Mesendoderm (in vitro differentiated cells): ENCODE results near the gene OR52M1.
A peak's percentile ranks its signal among the peaks of the same experiment; 100 is the strongest.

Experiments used
- DNase-seq: peaks from one replicate; pipeline ENCODE4 v3.0.0; 2013
- H2AK5ac ChIP-seq: 2 replicates; pipeline ENCODE4 v1.6.1; 2013; ENCODE audit warnings: low read length, inconsistent platforms
- H2BK120ac ChIP-seq: 2 replicates; pipeline ENCODE4 v1.6.1; 2013; ENCODE audit warnings: low read depth, mild to moderate bottlenecking, low read length, moderate library complexity, mixed read lengths
- H2BK15ac ChIP-seq: replicated peaks from 2 replicates; pipeline ENCODE4 v1.6.1; 2013; ENCODE audit warnings: low read depth, mild to moderate bottlenecking, moderate library complexity
- H2BK5ac ChIP-seq: 2 replicates; pipeline ENCODE4 v1.6.1; 2013; ENCODE audit warnings: low read length, inconsistent platforms
- H3K18ac ChIP-seq: 2 replicates; pipeline ENCODE4 v1.6.1; 2013; ENCODE audit warnings: mild to moderate bottlenecking, low read length, mixed read lengths
- H3K23ac ChIP-seq: one replicate; pipeline ENCODE4 v1.6.1; 2013; ENCODE audit warnings: low read length
- H3K27ac ChIP-seq: 2 replicates; pipeline ENCODE4 v1.5.1; 2013; ENCODE audit warnings: low read depth, mild to moderate bottlenecking, inconsistent platforms, low read length, moderate library complexity
- H3K27me3 ChIP-seq: 2 replicates; pipeline ENCODE4 v1.6.1; 2013; ENCODE audit warnings: low read length, control low read depth, mild to moderate bottlenecking, inconsistent platforms; ENCODE audit not compliant: insufficient read depth, poor library complexity
- H3K36me3 ChIP-seq: 2 replicates; pipeline ENCODE4 v1.6.1; 2013; ENCODE audit warnings: low read length, inconsistent platforms; ENCODE audit not compliant: control insufficient read depth, insufficient read depth
- H3K4ac ChIP-seq: one replicate; pipeline ENCODE4 v1.6.1; 2013; ENCODE audit warnings: low read depth, mild to moderate bottlenecking, low read length, moderate library complexity
- H3K4me1 ChIP-seq: 2 replicates; pipeline ENCODE4 v1.6.1; 2013; ENCODE audit warnings: low read depth, low read length, inconsistent platforms; ENCODE audit not compliant: control insufficient read depth
- H3K4me2 ChIP-seq: 2 replicates; pipeline ENCODE4 v1.6.1; 2013; ENCODE audit warnings: low read length
- H3K4me3 ChIP-seq: 2 replicates; pipeline ENCODE4 v1.5.1; 2013; ENCODE audit warnings: mild to moderate bottlenecking, low read length
- H3K56ac ChIP-seq: one replicate; pipeline ENCODE4 v1.6.1; 2013; ENCODE audit warnings: low read length
- H3K79me1 ChIP-seq: 2 replicates; pipeline ENCODE4 v1.6.1; 2013; ENCODE audit warnings: low read length, inconsistent platforms
- H3K79me2 ChIP-seq: 2 replicates; pipeline ENCODE4 v1.6.1; 2013; ENCODE audit warnings: mild to moderate bottlenecking, low read length; ENCODE audit not compliant: control insufficient read depth, insufficient read depth
- H3K9ac ChIP-seq: 2 replicates; pipeline ENCODE4 v1.6.1; 2013; ENCODE audit warnings: low read length, inconsistent platforms
- H4K5ac ChIP-seq: one replicate; pipeline ENCODE4 v1.6.1; 2013; ENCODE audit warnings: low read length
- H4K8ac ChIP-seq: one replicate; pipeline ENCODE4 v1.6.1; 2013; ENCODE audit warnings: low read depth, mild to moderate bottlenecking, control low read depth, low read length, moderate library complexity
- WGBS: extraction: QIAGEN DNeasy Blood & Tissue Kit; methylation state at CpG from one replicate; pipeline ENCODE4 v1.1.7; 2013; ENCODE audit warnings: low lambda C conversion rate, missing lambda C conversion rate; ENCODE audit not compliant: insufficient coverage; ENCODE audit errors: extremely low coverage; 5-methylcytosine and 5-hydroxymethylcytosine counted together

Gene OR52M1

GRCh38 chr11:4551346-4551979, 6.5 kb downstream of the OR52M1 start:
- Histone ChIP-seq H3K36me3 (no peaks in the 10 kb centered on the region), H3K27ac (no peak overlapping the region), H3K79me1 (no peaks in the 10 kb centered on the region), H3K27me3 (no peaks in the 10 kb centered on the region), H4K8ac (no peak overlapping the region), H4K5ac (no peak overlapping the region), H2AK5ac (no peak overlapping the region), H3K18ac (no peak overlapping the region), H3K9ac (no peak overlapping the region), H3K23ac (no peak overlapping the region), H2BK120ac (no peak overlapping the region), H3K79me2 (no peaks in the 10 kb centered on the region), H2BK15ac (no peak overlapping the region), H3K4me2 (no peak overlapping the region), H3K4me3 (no peak overlapping the region), H3K56ac (no peak overlapping the region), H2BK5ac (no peak overlapping the region), H3K4ac (no peak overlapping the region), H3K4me1 (no peaks in the 10 kb centered on the region)
- DNase-seq = peak; percentile 45
- WGBS = no CpG with 5 or more reads among the region's 8 CpGs

- no peaks in the 10 kb centered on the region for H3K79me2 ChIP-seq
- no peak overlapping the region for H4K5ac ChIP-seq
- H3K4me2 ChIP-seq = no peak overlapping the region
- no peaks in the 10 kb centered on the region for H3K36me3 ChIP-seq
- H3K23ac ChIP-seq = no peak overlapping the region
- H2BK15ac ChIP-seq = no peak overlapping the region
- peak; percentile 22 for DNase-seq
- no peaks in the 10 kb centered on the region for H3K27me3 ChIP-seq
- no peak overlapping the region for H3K9ac ChIP-seq
- H3K4me3 ChIP-seq = no peak overlapping the region
- no peaks in the 10 kb centered on the region for H3K79me1 ChIP-seq
- no peak overlapping the region for H2BK120ac ChIP-seq
- no peak overlapping the region for H3K56ac ChIP-seq
- no peak overlapping the region for H3K18ac ChIP-seq
- H3K27ac ChIP-seq = no peak overlapping the region
- H3K4me1 ChIP-seq = peaks cover 2% of the 10 kb centered on the region
- no peak overlapping the region for H3K4ac ChIP-seq
- no CpG with 5 or more reads among the region's 8 CpGs for WGBS
- H2BK5ac ChIP-seq = no peak overlapping the region
- H4K8ac ChIP-seq = no peak overlapping the region
- no peak overlapping the region for H2AK5ac ChIP-seq
Observed at GRCh38 chr11:4559527-4560440, 14.8 kb downstream of the OR52M1 start.

GRCh38 chr11:4560467-4560866, 15.5 kb downstream of the OR52M1 start:
- Histone ChIP-seq H2BK5ac (no peak overlapping the region), H3K56ac (no peak overlapping the region), H3K27me3 (no peaks in the 10 kb centered on the region), H3K36me3 (no peaks in the 10 kb centered on the region), H3K79me1 (no peaks in the 10 kb centered on the region), H2BK120ac (no peak overlapping the region), H3K4me2 (no peak overlapping the region), H3K4me3 (no peak overlapping the region), H3K18ac (no peak overlapping the region), H3K9ac (no peak overlapping the region), H3K27ac (no peak overlapping the region), H3K4ac (no peak overlapping the region), H2BK15ac (no peak overlapping the region), H2AK5ac (no peak overlapping the region), H3K23ac (no peak overlapping the region), H3K4me1 (peaks cover 2% of the 10 kb centered on the region), H4K5ac (no peak overlapping the region), H4K8ac (no peak overlapping the region), H3K79me2 (no peaks in the 10 kb centered on the region)
- no CpG with 5 or more reads among the region's 1 CpG for WGBS
- peak; percentile 17 for DNase-seq

DNA sequence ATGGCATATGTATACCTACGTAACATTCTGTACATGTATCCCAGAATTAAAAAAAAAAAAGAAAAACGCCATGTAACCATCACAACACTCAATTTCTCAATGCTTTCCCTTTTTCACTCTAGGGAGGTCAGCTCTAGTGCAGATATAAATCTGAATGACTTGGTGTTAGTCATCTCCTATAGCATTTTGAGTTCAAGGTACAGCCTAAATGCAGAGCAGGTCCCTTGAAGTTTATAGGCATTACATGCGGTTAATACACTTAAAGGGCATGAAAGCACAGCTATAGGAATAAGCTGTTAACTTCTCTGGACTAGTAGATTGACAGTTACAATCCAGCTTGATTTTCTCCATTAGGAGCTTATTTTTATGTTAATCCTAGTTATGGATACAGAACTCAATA, 20.4 kb downstream of the OR52M1 start:
- Histone ChIP-seq H3K27me3 (no peaks in the 10 kb centered on the region), H3K27ac (no peak overlapping the region), H3K79me1 (no peaks in the 10 kb centered on the region), H3K4me2 (no peak overlapping the region), H2BK15ac (no peak overlapping the region), H3K4me3 (no peak overlapping the region), H3K79me2 (no peaks in the 10 kb centered on the region), H3K23ac (no peak overlapping the region), H3K56ac (no peak overlapping the region), H2BK5ac (no peak overlapping the region), H3K18ac (no peak overlapping the region), H3K4me1 (peaks cover 1% of the 10 kb centered on the region), H2BK120ac (no peak overlapping the region), H3K36me3 (no peaks in the 10 kb centered on the region), H3K4ac (no peak overlapping the region), H4K8ac (no peak overlapping the region), H2AK5ac (no peak overlapping the region), H4K5ac (no peak overlapping the region), H3K9ac (no peak overlapping the region)
- no peak for DNase-seq
- no CpG with 5 or more reads among the region's 3 CpGs for WGBS

DNA sequence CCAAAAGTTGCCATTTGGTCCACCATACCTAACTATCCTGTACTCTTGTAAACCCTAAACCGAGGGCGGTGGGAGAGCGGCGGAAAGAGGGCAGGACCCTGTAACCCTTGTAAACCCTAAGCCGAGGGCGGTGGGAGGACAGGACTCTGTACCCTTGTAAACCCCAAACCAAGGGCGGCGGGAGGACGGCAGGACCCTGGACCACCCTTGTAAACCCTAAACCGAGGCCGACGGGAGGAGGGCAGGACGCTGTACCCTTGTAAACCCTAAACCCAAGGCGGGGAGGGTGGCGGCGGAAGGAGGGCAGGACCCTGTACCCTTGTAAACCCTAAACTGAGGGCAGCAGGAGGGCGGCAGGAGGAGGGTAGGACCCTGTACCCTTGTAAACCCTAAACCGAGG, 24.1 kb downstream of the OR52M1 start:
- Histone ChIP-seq H4K5ac (no peak overlapping the region), H4K8ac (no peak overlapping the region), H3K4me3 (no peak overlapping the region), H3K9ac (no peak overlapping the region), H2BK120ac (no peak overlapping the region), H3K18ac (no peak overlapping the region), H3K27me3 (no peaks in the 10 kb centered on the region), H3K56ac (no peak overlapping the region), H3K36me3 (no peaks in the 10 kb centered on the region), H3K23ac (no peak overlapping the region), H2AK5ac (no peak overlapping the region), H3K27ac (no peak overlapping the region), H3K4me2 (no peak overlapping the region), H3K4ac (no peak overlapping the region), H3K79me1 (no peaks in the 10 kb centered on the region), H2BK15ac (no peak overlapping the region), H2BK5ac (no peak overlapping the region), H3K79me2 (no peaks in the 10 kb centered on the region), H3K4me1 (no peaks in the 10 kb centered on the region)
- no peak for DNase-seq
- WGBS = no CpG with 5 or more reads among the region's 18 CpGs
